AG04449 (cell line): ENCODE data around the gene XPOT.

Source experiments
- CTCF ChIA-PET: fragments of 350-600 bp; formaldehyde crosslinking; extraction: SDS; loops from one replicate; lab custom pipeline; 2021; ENCODE audit warnings: antibody characterized with exemption; lab: Yijun Ruan, JAX
- POLR2A ChIA-PET: fragments of 400-600, 350-600 bp; formaldehyde crosslinking; extraction: SDS; loops from one replicate; lab custom pipeline; 2020; ENCODE audit warnings: antibody characterized with exemption, inconsistent platforms; lab: Yijun Ruan, JAX
- DNase-seq: peaks from one replicate; pipeline ENCODE4 v3.0.0-alpha.2; 2010; ENCODE audit warnings: low read depth, low spot score
- H3K4me3 ChIP-seq: 2 replicates; pipeline ENCODE4 v1.5.1; 2011; ENCODE audit warnings: low read depth, mild to moderate bottlenecking, control low read depth, low read length
- CTCF ChIP-seq: IDR thresholded peaks from one replicate; pipeline ENCODE4 v1.5.1; 2011; ENCODE audit warnings: mild to moderate bottlenecking, moderate library complexity, low read length, control low read depth, inconsistent platforms; ENCODE audit not compliant: insufficient read depth; ENCODE audit errors: missing control alignments

XPOT gene

GRCh38 chr12:64385468-64385867, 18.7 kb upstream of the XPOT start:
- no peak for DNase-seq
- ChIA-PET POLR2A (no interaction called here), CTCF (no interaction called here)
- no peak overlapping the region for H3K4me3 ChIP-seq
- TF ChIP-seq CTCF, result no peak

DNA sequence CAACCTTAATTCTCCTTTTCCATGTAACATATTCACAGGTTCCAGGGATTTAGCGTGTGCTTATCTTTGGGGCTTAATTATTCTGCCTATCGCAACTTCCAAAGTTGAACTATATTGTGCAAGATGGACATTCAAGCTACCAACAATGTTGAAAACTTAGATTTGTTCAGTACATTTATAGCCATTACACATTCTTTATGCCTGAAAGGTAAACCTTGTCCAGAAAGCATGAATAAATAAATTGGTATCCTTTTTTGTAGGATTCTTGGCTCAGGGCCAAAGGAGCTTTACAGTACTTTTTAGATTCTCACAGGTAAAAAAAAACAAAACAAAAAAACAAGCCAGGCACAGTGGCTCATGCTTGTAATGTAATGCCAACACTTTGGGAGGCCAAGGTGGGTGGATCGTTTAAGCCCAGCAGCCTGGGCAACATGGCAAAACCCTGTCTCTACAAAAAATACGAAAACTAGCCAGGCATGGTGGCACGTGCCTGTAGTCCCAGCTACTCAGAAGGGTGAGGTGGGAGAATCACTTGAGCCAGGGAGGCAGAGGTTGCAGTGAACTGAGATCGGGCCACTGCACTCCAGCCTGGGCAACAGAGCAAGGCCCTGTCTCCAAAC, 16.9 kb upstream of the XPOT start:
- no peak for TF ChIP-seq CTCF
- DNase-seq, result no peak
- no peak overlapping the region for H3K4me3 ChIP-seq
- CTCF ChIA-PET, result interaction anchor here (1.3 kb wide), 1 partner anchor 561 kb away, joined by 5 read pairs; no protein-coding TSS in a partner anchor
- POLR2A ChIA-PET, result no interaction called here

- no peak for DNase-seq
- ChIA-PET POLR2A (no interaction called here), CTCF (interaction anchor here (0.7 to 3.4 kb wide), 2 partner anchors 29 to 563 kb away, joined by 3 to 18 read pairs; no protein-coding TSS in a partner anchor)
- TF ChIP-seq CTCF, result no peak
- no peak overlapping the region for H3K4me3 ChIP-seq
Measured at GRCh38 chr12:64389154-64389553, 15.0 kb upstream of the XPOT start.

- peak; percentile 4 for TF ChIP-seq CTCF
- no peak for DNase-seq
- H3K4me3 ChIP-seq, result peak within 1 kb of the TSS; percentile 56
- CTCF ChIA-PET, result interaction anchor here (1.0 to 3.4 kb wide), 8 partner anchors 10 to 565 kb away, joined by 3 to 18 read pairs (median 5); no protein-coding TSS in a partner anchor
- POLR2A ChIA-PET, result interaction anchor here (0.7 kb wide), 1 partner anchor 313 kb away, joined by 3 read pairs; no protein-coding TSS in a partner anchor
Measured at GRCh38 chr12:64390275-64390851, 13.8 kb upstream of the XPOT start, which contains the start of gene C12orf56. Gene C12orf56, minus strand, starts transcription at chr12:64390758. Its CDS starts 193 bp downstream, at chr12:64390565.

DNA sequence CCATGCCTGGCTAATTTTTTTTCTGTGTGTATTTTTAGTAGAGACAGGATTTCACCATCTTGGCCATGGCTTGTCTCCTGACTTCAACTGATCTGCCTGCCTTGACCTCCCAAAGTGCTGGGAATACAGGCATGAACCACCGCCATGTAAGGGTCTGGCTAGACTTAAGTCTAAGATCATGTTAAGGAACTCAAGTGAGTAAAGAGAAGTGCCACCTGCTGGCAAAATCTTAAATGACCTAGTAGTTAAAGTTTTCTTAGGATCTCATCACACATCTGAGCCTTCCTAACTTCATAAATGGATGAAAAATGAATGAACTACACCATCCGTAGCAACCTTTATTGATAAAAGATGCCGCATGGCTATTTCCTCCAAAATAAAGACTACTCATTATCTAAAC, 12.0 kb upstream of the XPOT start:
- H3K4me3 ChIP-seq, result no peak overlapping the region
- TF ChIP-seq CTCF, result peak; percentile 21
- POLR2A ChIA-PET, result no interaction called here
- DNase-seq, result no peak
- CTCF ChIA-PET, result interaction anchor here (0.9 to 3.4 kb wide), 4 partner anchors 32 to 566 kb away, joined by 3 to 18 read pairs (median 8); no protein-coding TSS in a partner anchor

DNA sequence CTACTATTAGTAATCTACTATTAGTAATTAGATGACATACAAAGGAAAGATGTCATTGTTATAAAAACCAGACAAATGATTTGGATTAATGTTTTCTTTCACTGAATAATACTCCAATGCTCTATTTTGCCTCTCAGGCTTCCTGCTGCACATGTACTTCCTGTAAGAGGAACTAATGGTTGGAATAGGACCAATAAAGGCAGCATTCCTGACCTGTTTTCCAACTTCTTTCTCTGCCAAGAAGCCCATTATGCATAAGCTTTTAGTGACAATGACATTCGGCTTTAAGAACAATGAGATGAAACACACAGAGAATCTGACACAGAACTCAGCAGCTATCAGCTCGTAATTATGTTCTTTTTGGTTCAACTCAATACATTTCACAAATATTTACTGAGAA, 8.5 kb upstream of the XPOT start:
- POLR2A ChIA-PET, result interaction anchor here (0.7 kb wide), 1 partner anchor 8 kb away, joined by 4 read pairs; the partner anchor contains the start of gene XPOT
- no peak for TF ChIP-seq CTCF
- no peak overlapping the region for H3K4me3 ChIP-seq
- CTCF ChIA-PET, result interaction anchor here (2.1 kb wide), 1 partner anchor 570 kb away, joined by 8 read pairs; no protein-coding TSS in a partner anchor
- no peak for DNase-seq
